K562 (cell line): Measurements from ENCODE around the gene ENTR1.

Source experiments
- CBX8 ChIP-seq: fragments of 200-600 bp; sonication (generic); IDR thresholded peaks from 2 replicates; pipeline ENCODE4 v1.6.1; 2012; ENCODE audit warnings: borderline replicate concordance, mixed run types, low read depth, mild to moderate bottlenecking, moderate library complexity, mixed read lengths, low read length, control low read depth, inconsistent platforms; ENCODE audit not compliant: poor library complexity, severe bottlenecking; ENCODE audit errors: extremely low read depth
- EZH2 ChIP-seq: IDR thresholded peaks from 2 replicates; pipeline ENCODE4 v1.6.1; 2012; ENCODE audit warnings: low read depth, mild to moderate bottlenecking, inconsistent platforms, low read length, borderline replicate concordance
- JUND ChIP-seq, 2 experiments: IDR thresholded peaks; 2 replicates in 1 of 2; 3 replicates in 1 of 2; pipeline ENCODE4 v1.6.1; 2011; ENCODE audit warnings: borderline replicate concordance in 2 of 2, low read depth in 2 of 2, low read length in 2 of 2, improper control_type of control experiment in 1 of 2, missing biosample characterization in 1 of 2, missing genetic modification characterization in 1 of 2, missing genetic modification reagents in 1 of 2
- MYC ChIP-seq, 2 experiments: fragments of 250-450 bp in 1 of 2; sonication (Bioruptor Pico) in 1 of 2; IDR thresholded peaks; 2 replicates each; pipeline versions ENCODE4 v1.5.1 to v1.6.1; 2012 to 2021; ENCODE audit warnings: low read depth in 2 of 2, borderline replicate concordance in 1 of 2, improper control_type of control experiment in 1 of 2, low read length in 1 of 2, mild to moderate bottlenecking in 1 of 2, moderate library complexity in 1 of 2
- NCOR1 ChIP-seq: fragments of 450-650 bp; IDR thresholded peaks from 2 replicates; pipeline ENCODE4 v1.6.1; 2016; ENCODE audit warnings: mild to moderate bottlenecking, moderate library complexity
- POLR2A ChIP-seq: fragments of 450-650 bp; conservative IDR thresholded peaks from 2 replicates; pipeline ENCODE4 v1.6.1; 2016
- RCOR1 ChIP-seq, 2 experiments: IDR thresholded peaks; 2 replicates each; pipeline ENCODE4 v1.6.1; 2012; ENCODE audit warnings: low read depth in 2 of 2, low read length in 2 of 2, borderline replicate concordance in 1 of 2, improper control_type of control experiment in 1 of 2
- YY1 ChIP-seq, 3 experiments: IDR thresholded peaks; 2 replicates each; pipeline ENCODE4 v1.6.1; 2011; ENCODE audit warnings: low read length in 2 of 3, mild to moderate bottlenecking in 2 of 3, moderate library complexity in 2 of 3, borderline replicate concordance in 1 of 3, control low read depth in 1 of 3, low read depth in 1 of 3; ENCODE audit not compliant: insufficient read depth in 3 of 3, insufficient replicate concordance in 2 of 3, control insufficient read depth in 1 of 3, insufficient read length in 1 of 3; ENCODE audit errors: extremely low read depth in 1 of 3
- TF ChIP-seq, protein P1 (sequence below), 3 experiments: IDR thresholded peaks in 2 of 3; conservative IDR thresholded peaks in 1 of 3; 2 replicates each; pipeline ENCODE4 v1.5.1; 2011 to 2012; ENCODE audit warnings: low read length in 3 of 3, mild to moderate bottlenecking in 3 of 3, control low read depth in 2 of 3, improper control_type of control experiment in 1 of 3, inconsistent platforms in 1 of 3, low read depth in 1 of 3, mixed read lengths in 1 of 3, moderate library complexity in 1 of 3; ENCODE audit not compliant: insufficient read depth in 2 of 3
- TF ChIP-seq, protein P2 (sequence below): fragments of 450-650 bp; IDR thresholded peaks from 2 replicates; pipeline ENCODE4 v1.6.1; 2017; ENCODE audit warnings: antibody characterized with exemption, mild to moderate bottlenecking

DNA sequence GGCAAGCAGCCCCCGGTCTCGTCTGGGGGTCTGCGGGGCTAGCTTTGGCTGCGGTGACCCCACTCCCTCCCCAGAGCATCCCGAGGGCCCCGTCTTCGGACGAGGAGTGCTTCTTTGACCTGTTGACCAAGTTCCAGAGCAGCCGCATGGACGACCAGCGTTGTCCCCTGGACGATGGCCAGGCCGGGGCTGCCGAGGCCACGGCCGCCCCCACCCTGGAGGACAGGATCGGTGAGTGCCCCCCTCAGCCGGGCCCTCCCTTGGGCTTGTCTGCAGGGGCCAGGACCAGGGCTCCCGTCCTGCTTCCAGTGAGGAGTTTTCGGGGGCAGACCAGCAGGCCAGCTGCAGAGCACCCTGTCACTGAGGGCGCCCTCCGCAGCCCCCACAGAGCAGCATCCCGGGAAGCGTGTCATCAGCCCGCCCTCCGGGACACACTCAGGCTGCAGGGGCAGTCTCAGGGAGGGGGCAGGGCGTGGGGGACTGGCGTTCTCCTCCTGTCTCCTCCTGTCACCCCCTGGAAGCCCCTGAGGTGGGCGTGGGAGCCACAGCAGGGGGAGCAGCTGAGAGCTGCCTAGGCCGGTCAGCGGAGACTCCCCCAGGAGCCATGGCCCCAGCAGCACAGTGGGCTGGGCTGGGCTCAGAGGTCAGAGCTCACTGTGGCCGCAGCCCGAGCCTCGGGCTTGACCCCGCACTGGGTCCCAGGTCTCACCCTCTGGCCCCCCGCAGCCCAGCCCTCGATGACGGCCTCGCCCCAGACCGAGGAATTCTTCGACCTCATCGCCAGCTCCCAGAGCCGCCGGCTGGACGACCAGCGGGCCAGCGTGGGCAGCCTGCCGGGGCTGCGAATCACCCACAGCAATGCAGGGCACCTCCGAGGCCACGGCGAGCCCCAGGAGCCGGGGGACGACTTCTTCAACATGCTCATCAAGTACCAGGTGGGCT is 54.5 kb downstream of the ENTR1 start:
- TF ChIP-seq, protein P1, sequence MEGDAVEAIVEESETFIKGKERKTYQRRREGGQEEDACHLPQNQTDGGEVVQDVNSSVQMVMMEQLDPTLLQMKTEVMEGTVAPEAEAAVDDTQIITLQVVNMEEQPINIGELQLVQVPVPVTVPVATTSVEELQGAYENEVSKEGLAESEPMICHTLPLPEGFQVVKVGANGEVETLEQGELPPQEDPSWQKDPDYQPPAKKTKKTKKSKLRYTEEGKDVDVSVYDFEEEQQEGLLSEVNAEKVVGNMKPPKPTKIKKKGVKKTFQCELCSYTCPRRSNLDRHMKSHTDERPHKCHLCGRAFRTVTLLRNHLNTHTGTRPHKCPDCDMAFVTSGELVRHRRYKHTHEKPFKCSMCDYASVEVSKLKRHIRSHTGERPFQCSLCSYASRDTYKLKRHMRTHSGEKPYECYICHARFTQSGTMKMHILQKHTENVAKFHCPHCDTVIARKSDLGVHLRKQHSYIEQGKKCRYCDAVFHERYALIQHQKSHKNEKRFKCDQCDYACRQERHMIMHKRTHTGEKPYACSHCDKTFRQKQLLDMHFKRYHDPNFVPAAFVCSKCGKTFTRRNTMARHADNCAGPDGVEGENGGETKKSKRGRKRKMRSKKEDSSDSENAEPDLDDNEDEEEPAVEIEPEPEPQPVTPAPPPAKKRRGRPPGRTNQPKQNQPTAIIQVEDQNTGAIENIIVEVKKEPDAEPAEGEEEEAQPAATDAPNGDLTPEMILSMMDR (IDR thresholded peaks at IDR 0.05 in 2 of 3, conservative IDR thresholded peaks at IDR 0.05 in 1 of 3; ENCODE audit: insufficient read depth in 2 of 3, low read depth in 1 of 3, low read length in 3 of 3): no peak
- TF ChIP-seq EZH2 (no peak), RCOR1 (IDR thresholded peaks at IDR 0.05; ENCODE audit: borderline replicate concordance in 1 of 2, low read depth in 2 of 2, low read length in 2 of 2) (no peak), NCOR1 (no peak), JUND (IDR thresholded peaks at IDR 0.05; ENCODE audit: borderline replicate concordance, low read depth, low read length) (no peak), JUND (tag; IDR thresholded peaks at IDR 0.05; ENCODE audit: borderline replicate concordance, low read depth, low read length) (no peak), CBX8 (no peak), YY1 (IDR thresholded peaks at IDR 0.05; ENCODE audit: borderline replicate concordance in 1 of 3, control insufficient read depth in 1 of 3, extremely low read depth in 1 of 3, insufficient read depth in 3 of 3, insufficient read length in 1 of 3, insufficient replicate concordance in 2 of 3, low read depth in 1 of 3, low read length in 2 of 3) (no peak), MYC (IDR thresholded peaks at IDR 0.05; ENCODE audit: low read depth, low read length) (no peak), MYC (CRISPR knock-in tag; IDR thresholded peaks at IDR 0.05; ENCODE audit: borderline replicate concordance, low read depth) (no peak), POLR2A (no peak)
- TF ChIP-seq, protein P2, sequence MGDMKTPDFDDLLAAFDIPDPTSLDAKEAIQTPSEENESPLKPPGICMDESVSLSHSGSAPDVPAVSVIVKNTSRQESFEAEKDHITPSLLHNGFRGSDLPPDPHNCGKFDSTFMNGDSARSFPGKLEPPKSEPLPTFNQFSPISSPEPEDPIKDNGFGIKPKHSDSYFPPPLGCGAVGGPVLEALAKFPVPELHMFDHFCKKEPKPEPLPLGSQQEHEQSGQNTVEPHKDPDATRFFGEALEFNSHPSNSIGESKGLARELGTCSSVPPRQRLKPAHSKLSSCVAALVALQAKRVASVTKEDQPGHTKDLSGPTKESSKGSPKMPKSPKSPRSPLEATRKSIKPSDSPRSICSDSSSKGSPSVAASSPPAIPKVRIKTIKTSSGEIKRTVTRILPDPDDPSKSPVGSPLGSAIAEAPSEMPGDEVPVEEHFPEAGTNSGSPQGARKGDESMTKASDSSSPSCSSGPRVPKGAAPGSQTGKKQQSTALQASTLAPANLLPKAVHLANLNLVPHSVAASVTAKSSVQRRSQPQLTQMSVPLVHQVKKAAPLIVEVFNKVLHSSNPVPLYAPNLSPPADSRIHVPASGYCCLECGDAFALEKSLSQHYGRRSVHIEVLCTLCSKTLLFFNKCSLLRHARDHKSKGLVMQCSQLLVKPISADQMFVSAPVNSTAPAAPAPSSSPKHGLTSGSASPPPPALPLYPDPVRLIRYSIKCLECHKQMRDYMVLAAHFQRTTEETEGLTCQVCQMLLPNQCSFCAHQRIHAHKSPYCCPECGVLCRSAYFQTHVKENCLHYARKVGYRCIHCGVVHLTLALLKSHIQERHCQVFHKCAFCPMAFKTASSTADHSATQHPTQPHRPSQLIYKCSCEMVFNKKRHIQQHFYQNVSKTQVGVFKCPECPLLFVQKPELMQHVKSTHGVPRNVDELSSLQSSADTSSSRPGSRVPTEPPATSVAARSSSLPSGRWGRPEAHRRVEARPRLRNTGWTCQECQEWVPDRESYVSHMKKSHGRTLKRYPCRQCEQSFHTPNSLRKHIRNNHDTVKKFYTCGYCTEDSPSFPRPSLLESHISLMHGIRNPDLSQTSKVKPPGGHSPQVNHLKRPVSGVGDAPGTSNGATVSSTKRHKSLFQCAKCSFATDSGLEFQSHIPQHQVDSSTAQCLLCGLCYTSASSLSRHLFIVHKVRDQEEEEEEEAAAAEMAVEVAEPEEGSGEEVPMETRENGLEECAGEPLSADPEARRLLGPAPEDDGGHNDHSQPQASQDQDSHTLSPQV: no peak
